ENCODE results near the gene ERN1. TPM values are rescaled to one million over a fixed set of nuclear protein-coding genes. Genes with fewer than 3 reads are reported as not detected.

Gene ERN1
- total and polyA plus RNA-seq, 2 experiments from 2014 or later = 10.3 to 16.5 TPM

GRCh38 chr17:63995626-63996025 lies 134.3 kb downstream of the ERN1 start:
- Histone ChIP-seq H3K79me2 (no peaks in the 10 kb centered on the region), H3K4me2 (no peak overlapping the region), H2AFZ (no peak overlapping the region), H4K20me1 (ENCODE audit: insufficient read depth, poor library complexity, severe bottlenecking) (no peaks in the 10 kb centered on the region), H3K4me1 (ENCODE audit: insufficient read depth) (peaks cover 10% of the 10 kb centered on the region), H3K27ac (no peak overlapping the region), H3K27me3 (peaks cover 43% of the 10 kb centered on the region), H3K4me3 (no peak overlapping the region), H3K36me3 (replicated peaks; ENCODE audit: insufficient read depth, low read depth) (no peaks in the 10 kb centered on the region), H3K9me3 (ENCODE audit: low read depth) (no peaks in the 10 kb centered on the region), H3K9me2 (replicated peaks; ENCODE audit: insufficient read depth) (no peaks in the 10 kb centered on the region)
- no peak for DNase-seq (ENCODE audit: low spot score)
- TF ChIP-seq CTCF (IDR thresholded peaks at IDR 0.05; ENCODE audit: poor library complexity) (no peak), EZH2phosphoT487 (IDR thresholded peaks at IDR 0.05; ENCODE audit: low read depth, severe bottlenecking, unreplicated experiment) (no peak), EZH2 (IDR thresholded peaks at IDR 0.05; ENCODE audit: borderline replicate concordance) (no peak)
- WGBS (ENCODE audit: low lambda C conversion rate, missing lambda C conversion rate) = 89% methylated on average over 5 of the region's 5 CpGs

DNA sequence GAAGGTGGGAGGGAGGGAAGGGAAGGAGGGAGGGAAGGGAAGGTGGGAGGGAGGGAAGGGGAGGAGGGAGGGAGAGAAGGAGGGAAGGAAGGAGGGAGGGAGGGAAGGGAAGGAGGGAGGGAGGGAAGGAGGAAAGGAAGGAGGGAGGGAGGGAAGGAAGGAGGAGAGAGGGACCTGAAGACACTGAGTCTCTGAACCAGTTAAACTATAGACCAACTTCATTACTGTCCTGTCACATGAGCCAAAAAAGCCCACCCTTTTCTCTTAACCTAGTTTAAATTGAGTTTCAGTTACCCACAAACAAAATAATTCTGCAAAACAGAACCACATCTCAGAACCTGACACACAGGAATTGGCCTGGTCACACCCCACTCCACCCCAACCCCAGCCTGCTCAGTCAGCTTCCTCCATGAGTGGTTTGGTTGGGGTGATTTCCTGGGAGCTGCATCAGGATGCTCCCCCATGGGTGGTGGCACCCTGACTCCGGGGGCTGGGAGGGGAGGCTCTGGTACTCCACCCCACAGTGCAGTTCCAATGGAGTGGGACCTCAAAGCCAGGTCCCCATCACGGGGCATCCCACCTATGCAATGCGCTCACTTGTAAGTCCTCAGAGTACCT lies 136.5 kb downstream of the ERN1 start:
- Histone ChIP-seq H4K20me1 (ENCODE audit: insufficient read depth, poor library complexity, severe bottlenecking) (no peaks in the 10 kb centered on the region), H3K9me2 (replicated peaks; ENCODE audit: insufficient read depth) (no peaks in the 10 kb centered on the region), H3K27me3 (peaks cover 43% of the 10 kb centered on the region), H3K36me3 (replicated peaks; ENCODE audit: insufficient read depth, low read depth) (no peaks in the 10 kb centered on the region), H3K9me3 (ENCODE audit: low read depth) (no peaks in the 10 kb centered on the region), H3K4me1 (ENCODE audit: insufficient read depth) (peaks cover 15% of the 10 kb centered on the region), H3K27ac (no peak overlapping the region), H3K4me3 (no peak overlapping the region), H3K4me2 (no peak overlapping the region), H2AFZ (no peak overlapping the region), H3K79me2 (no peaks in the 10 kb centered on the region)
- DNase-seq (ENCODE audit: low spot score) = no peak
- no peak for TF ChIP-seq CTCF (IDR thresholded peaks at IDR 0.05; ENCODE audit: poor library complexity)
- TF ChIP-seq EZH2phosphoT487 (IDR thresholded peaks at IDR 0.05; ENCODE audit: low read depth, severe bottlenecking, unreplicated experiment) = no peak
- no peak for TF ChIP-seq EZH2 (IDR thresholded peaks at IDR 0.05; ENCODE audit: borderline replicate concordance)
- WGBS (ENCODE audit: low lambda C conversion rate, missing lambda C conversion rate) = 84% methylated on average over 3 of the region's 3 CpGs

- Histone ChIP-seq H3K4me1 (ENCODE audit: insufficient read depth) (peaks cover 16% of the 10 kb centered on the region), H4K20me1 (ENCODE audit: insufficient read depth, poor library complexity, severe bottlenecking) (no peaks in the 10 kb centered on the region), H3K36me3 (replicated peaks; ENCODE audit: insufficient read depth, low read depth) (no peaks in the 10 kb centered on the region), H3K9me2 (replicated peaks; ENCODE audit: insufficient read depth) (no peaks in the 10 kb centered on the region), H2AFZ (no peak overlapping the region), H3K27ac (no peak overlapping the region), H3K4me2 (no peak overlapping the region), H3K4me3 (no peak overlapping the region), H3K9me3 (ENCODE audit: low read depth) (no peaks in the 10 kb centered on the region), H3K79me2 (no peaks in the 10 kb centered on the region), H3K27me3 (peaks cover 30% of the 10 kb centered on the region)
- DNase-seq (ENCODE audit: low spot score) = no peak
- 89% methylated on average over 11 of the region's 11 CpGs for WGBS (ENCODE audit: low lambda C conversion rate, missing lambda C conversion rate)
- TF ChIP-seq EZH2phosphoT487 (IDR thresholded peaks at IDR 0.05; ENCODE audit: low read depth, severe bottlenecking, unreplicated experiment) (no peak), CTCF (IDR thresholded peaks at IDR 0.05; ENCODE audit: poor library complexity) (no peak), EZH2 (IDR thresholded peaks at IDR 0.05; ENCODE audit: borderline replicate concordance) (no peak)
These were observed 138.3 kb downstream of the ERN1 start for GRCh38 chr17:63991611-63992010.
